DOHH2 (cell line): ENCODE results near the gene BHLHE40.

Experiments
- H3F3A ChIP-seq: fragments of 200-600 bp; sonication (generic), shearing (Covaris generic); 2 replicates; pipeline ENCODE4 v1.6.0; 2016; ENCODE audit warnings: antibody characterized with exemption, mild to moderate bottlenecking; ENCODE audit not compliant: control insufficient read depth, insufficient read depth
- H3K27ac ChIP-seq: fragments of 200-600 bp; sonication (generic); 2 replicates; pipeline ENCODE4 v1.5.1; 2014; ENCODE audit warnings: low read depth, mild to moderate bottlenecking, low read length, moderate library complexity
- H3K27me3 ChIP-seq: fragments of 200-600 bp; sonication (generic); 2 replicates; pipeline ENCODE4 v1.6.1; 2014; ENCODE audit warnings: mild to moderate bottlenecking, low read length, mixed read lengths; ENCODE audit not compliant: control insufficient read depth
- H3K36me3 ChIP-seq: fragments of 200-600 bp; sonication (generic); 2 replicates; pipeline ENCODE4 v1.6.1; 2014; ENCODE audit warnings: mild to moderate bottlenecking, low read length, moderate library complexity, mixed read lengths; ENCODE audit not compliant: control insufficient read depth
- H3K4me1 ChIP-seq: fragments of 200-600 bp; sonication (generic); 2 replicates; pipeline ENCODE4 v1.6.1; 2014; ENCODE audit warnings: mild to moderate bottlenecking, low read length, mixed read lengths; ENCODE audit not compliant: control insufficient read depth
- H3K4me2 ChIP-seq: fragments of 200-600 bp; sonication (generic); 2 replicates; pipeline ENCODE4 v1.6.0; 2014; ENCODE audit warnings: mild to moderate bottlenecking, low read length, moderate library complexity
- H3K4me3 ChIP-seq: fragments of 200-600 bp; sonication (generic); 2 replicates; pipeline ENCODE4 v1.5.1; 2014; ENCODE audit warnings: mild to moderate bottlenecking, low read length, mixed read lengths
- H3K79me2 ChIP-seq: fragments of 200-600 bp; sonication (generic); 2 replicates; pipeline ENCODE4 v1.6.1; 2014; ENCODE audit warnings: mild to moderate bottlenecking, low read length, mixed read lengths; ENCODE audit not compliant: control insufficient read depth
- H3K9me2 ChIP-seq: fragments of 200-600 bp; sonication (generic); replicated peaks from 2 replicates; pipeline ENCODE4 v1.6.1; 2014; ENCODE audit warnings: mild to moderate bottlenecking, low read length, mixed read lengths; ENCODE audit not compliant: control insufficient read depth
- H3K9me3 ChIP-seq: fragments of 200-600 bp; sonication (generic); 2 replicates; pipeline ENCODE4 v1.6.1; 2014; ENCODE audit warnings: antibody characterized with exemption, low read length, mixed read lengths; ENCODE audit not compliant: control insufficient read depth, insufficient read depth
- H4K20me1 ChIP-seq: fragments of 200-600 bp; sonication (generic); 2 replicates; pipeline ENCODE4 v1.6.0; 2014; ENCODE audit warnings: low read depth, mild to moderate bottlenecking, antibody characterized with exemption, low read length, moderate library complexity; ENCODE audit not compliant: control insufficient read depth, insufficient read depth
- EZH2phosphoT487 ChIP-seq: fragments of 200-600 bp; sonication (generic); IDR thresholded peaks from 2 replicates; pipeline ENCODE4 v1.6.1; 2017; ENCODE audit warnings: borderline replicate concordance, mild to moderate bottlenecking, antibody characterized with exemption, low read length, moderate library complexity, mixed read lengths
- TF ChIP-seq, protein P1 (sequence below): fragments of 200-600 bp; sonication (generic); IDR thresholded peaks from one replicate; pipeline ENCODE4 v1.5.1; 2014; ENCODE audit warnings: antibody characterized with exemption, mild to moderate bottlenecking, low read depth, low read length; ENCODE audit not compliant: poor library complexity, severe bottlenecking

The BHLHE40 gene

DNA sequence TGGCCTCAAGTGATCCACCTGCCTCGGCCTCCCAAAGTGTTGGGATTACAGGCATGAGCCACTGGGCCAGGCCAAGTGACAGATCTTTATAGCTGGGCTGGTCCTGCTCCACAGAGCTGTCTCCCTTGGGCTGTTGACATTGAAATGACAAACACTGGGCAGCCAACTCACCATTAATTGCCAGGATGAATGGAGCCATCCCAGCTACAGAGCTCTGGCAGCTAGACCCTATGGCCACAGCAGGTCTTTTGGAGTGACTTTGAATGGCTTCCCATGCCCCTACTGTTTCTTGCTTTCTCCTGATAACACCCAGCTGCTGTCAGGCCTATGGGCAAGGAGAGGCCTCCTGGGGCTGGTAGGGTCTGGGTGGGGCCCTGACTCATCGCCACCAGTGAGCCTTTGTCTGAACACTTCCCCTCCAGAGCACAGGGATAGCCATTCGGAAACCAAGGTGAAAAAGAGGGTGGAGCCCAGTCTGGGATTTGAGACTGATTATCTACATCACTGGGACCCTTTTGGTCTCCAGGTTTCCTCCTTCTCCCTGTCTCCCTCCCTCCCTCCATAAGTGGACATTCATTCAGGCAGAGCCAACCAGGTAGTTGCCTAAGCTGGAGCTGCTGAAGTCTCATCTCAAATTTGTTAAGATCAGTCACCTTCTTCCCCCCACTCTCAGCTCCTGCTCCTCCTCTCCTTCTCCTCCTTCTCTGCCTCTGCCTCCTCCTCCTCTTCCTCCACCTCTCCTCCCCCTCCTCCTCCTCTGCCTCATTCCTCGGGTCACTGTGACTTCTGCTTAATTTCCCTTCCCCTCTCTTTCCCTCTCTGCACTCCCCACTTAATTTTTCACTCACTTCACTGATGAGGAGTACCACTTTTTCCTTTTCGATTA is 34.0 kb downstream of the BHLHE40 start:
- no peaks in the 10 kb centered on the region for H3K9me3 ChIP-seq
- H3K4me3 ChIP-seq: no peak overlapping the region
- peaks cover 6% of the 10 kb centered on the region; the same call in 1 of the 2 replicates for H4K20me1 ChIP-seq
- TF ChIP-seq, protein P1, sequence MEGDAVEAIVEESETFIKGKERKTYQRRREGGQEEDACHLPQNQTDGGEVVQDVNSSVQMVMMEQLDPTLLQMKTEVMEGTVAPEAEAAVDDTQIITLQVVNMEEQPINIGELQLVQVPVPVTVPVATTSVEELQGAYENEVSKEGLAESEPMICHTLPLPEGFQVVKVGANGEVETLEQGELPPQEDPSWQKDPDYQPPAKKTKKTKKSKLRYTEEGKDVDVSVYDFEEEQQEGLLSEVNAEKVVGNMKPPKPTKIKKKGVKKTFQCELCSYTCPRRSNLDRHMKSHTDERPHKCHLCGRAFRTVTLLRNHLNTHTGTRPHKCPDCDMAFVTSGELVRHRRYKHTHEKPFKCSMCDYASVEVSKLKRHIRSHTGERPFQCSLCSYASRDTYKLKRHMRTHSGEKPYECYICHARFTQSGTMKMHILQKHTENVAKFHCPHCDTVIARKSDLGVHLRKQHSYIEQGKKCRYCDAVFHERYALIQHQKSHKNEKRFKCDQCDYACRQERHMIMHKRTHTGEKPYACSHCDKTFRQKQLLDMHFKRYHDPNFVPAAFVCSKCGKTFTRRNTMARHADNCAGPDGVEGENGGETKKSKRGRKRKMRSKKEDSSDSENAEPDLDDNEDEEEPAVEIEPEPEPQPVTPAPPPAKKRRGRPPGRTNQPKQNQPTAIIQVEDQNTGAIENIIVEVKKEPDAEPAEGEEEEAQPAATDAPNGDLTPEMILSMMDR: no peak
- TF ChIP-seq EZH2phosphoT487: no peak
- H3K36me3 ChIP-seq: no peaks in the 10 kb centered on the region
- peaks cover 33% of the 10 kb centered on the region for H3K27me3 ChIP-seq
- H3K9me2 ChIP-seq: no peaks in the 10 kb centered on the region
- H3K4me2 ChIP-seq: no peak overlapping the region
- H3K79me2 ChIP-seq: no peaks in the 10 kb centered on the region
- H3K4me1 ChIP-seq: peaks cover 44% of the 10 kb centered on the region
- H3F3A ChIP-seq: 0 out of 2 replicates have a peak, but pooled peaks cover 4% of the 10 kb centered on the region
- H3K27ac ChIP-seq: no peak overlapping the region

DNA sequence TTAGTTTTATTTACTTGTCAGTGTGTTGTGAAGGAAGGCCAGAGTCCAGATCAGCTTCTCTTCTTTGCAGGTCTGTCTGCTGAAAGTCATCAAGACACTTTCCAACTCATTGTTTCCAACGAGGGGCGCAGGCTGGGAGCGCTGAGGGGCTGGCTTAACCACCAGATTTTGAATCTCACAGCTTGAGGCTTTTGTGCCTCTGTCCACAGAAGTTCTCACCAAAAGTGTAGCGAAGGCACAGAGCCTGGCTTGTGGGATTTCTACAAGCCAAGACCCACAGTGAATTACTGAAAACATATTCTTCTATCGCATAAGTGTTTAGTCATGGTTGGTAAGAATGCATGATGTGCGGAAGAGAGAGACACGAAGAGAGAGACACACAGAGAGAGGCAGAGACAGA is 35.2 kb downstream of the BHLHE40 start:
- H3K4me3 ChIP-seq: no peak overlapping the region
- peaks cover 6% of the 10 kb centered on the region; the same call in 1 of the 2 replicates for H4K20me1 ChIP-seq
- H3K27ac ChIP-seq: no peak overlapping the region
- peaks cover 35% of the 10 kb centered on the region for H3K4me1 ChIP-seq
- H3K79me2 ChIP-seq: no peaks in the 10 kb centered on the region
- no peak overlapping the region for H3K4me2 ChIP-seq
- no peaks in the 10 kb centered on the region for H3K9me3 ChIP-seq
- H3K9me2 ChIP-seq: no peaks in the 10 kb centered on the region
- TF ChIP-seq, protein P1: no peak
- TF ChIP-seq EZH2phosphoT487: no peak
- no peaks in the 10 kb centered on the region for H3K36me3 ChIP-seq
- peaks cover 25% of the 10 kb centered on the region for H3K27me3 ChIP-seq
- 0 out of 2 replicates have a peak, but pooled peaks cover 4% of the 10 kb centered on the region for H3F3A ChIP-seq

DNA sequence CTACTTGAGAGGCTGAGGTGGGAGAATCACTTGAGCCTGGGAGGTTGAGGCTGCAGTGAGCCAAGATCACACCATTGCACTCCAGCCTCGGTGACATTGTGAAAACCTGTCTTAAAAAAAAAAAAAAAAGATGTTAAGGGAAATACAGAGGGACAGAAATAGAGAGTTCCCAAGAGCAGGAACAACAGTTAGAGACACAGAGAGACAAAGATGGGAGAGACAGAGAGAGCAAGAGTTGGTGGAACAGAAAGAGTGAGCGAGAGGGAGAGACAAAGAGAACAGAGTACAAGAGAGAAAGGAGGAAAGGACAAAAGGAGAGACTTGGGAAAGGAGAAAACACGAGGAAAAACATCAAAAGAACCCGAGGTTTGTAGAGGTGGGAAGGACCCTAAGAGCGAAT is 35.8 kb downstream of the BHLHE40 start:
- Histone ChIP-seq H3K36me3 (no peaks in the 10 kb centered on the region), H3K4me1 (peaks cover 35% of the 10 kb centered on the region), H3K79me2 (no peaks in the 10 kb centered on the region), H3F3A (0 out of 2 replicates have a peak, but pooled peaks cover 4% of the 10 kb centered on the region), H3K27ac (no peak overlapping the region), H3K4me3 (no peak overlapping the region), H3K9me2 (no peaks in the 10 kb centered on the region), H3K4me2 (no peak overlapping the region), H3K9me3 (no peaks in the 10 kb centered on the region), H4K20me1 (peaks cover 6% of the 10 kb centered on the region; the same call in 1 of the 2 replicates), H3K27me3 (peaks cover 22% of the 10 kb centered on the region)
- TF ChIP-seq EZH2phosphoT487: no peak
- TF ChIP-seq, protein P1: no peak
